GM18505 (cell line): ENCODE measurements around the gene RPS15.
"Not testable (repeated sequence)": the region's sequence is repeated elsewhere in the genome, so short reads cannot be mapped to it uniquely, and the experiment has no call there.

ENCODE experiments used
- ATAC-seq: cut with Tn5 transposase; IDR thresholded peaks from one replicate; pipeline ENCODE4 v1.9.1; 2021; ENCODE audit not compliant: unreplicated experiment
- POLR2A ChIP-seq: IDR thresholded peaks from 4 replicates; pipeline ENCODE4 v1.6.1; 2011; ENCODE audit warnings: borderline replicate concordance; ENCODE audit not compliant: insufficient read depth, insufficient read length; ENCODE audit errors: extremely low read depth

RPS15 gene

GRCh38 chr19:1418496-1418775 is 19.8 kb upstream of the RPS15 start:
- TF ChIP-seq POLR2A: no peak
- ATAC-seq: no peak

- no peak for TF ChIP-seq POLR2A
- no peak for ATAC-seq
Measured at GRCh38 chr19:1418951-1419738, 19.1 kb upstream of the RPS15 start.

- not testable (repeated sequence) for ATAC-seq
Measured at GRCh38 chr19:1420085-1420484, 18.1 kb upstream of the RPS15 start.

GRCh38 chr19:1420590-1420989 is 17.6 kb upstream of the RPS15 start:
- no peak for TF ChIP-seq POLR2A
- ATAC-seq: no peak

- no peak for TF ChIP-seq POLR2A
- no peak for ATAC-seq
Measured at GRCh38 chr19:1421218-1421957, 16.8 kb upstream of the RPS15 start.

- no peak for ATAC-seq
- no peak for TF ChIP-seq POLR2A
Measured at GRCh38 chr19:1421958-1422305, 16.3 kb upstream of the RPS15 start.

GRCh38 chr19:1422360-1422759 is 15.8 kb upstream of the RPS15 start:
- no peak for ATAC-seq
- TF ChIP-seq POLR2A: no peak

- ATAC-seq: no peak
- TF ChIP-seq POLR2A: no peak
Measured at GRCh38 chr19:1422943-1423342, 15.3 kb upstream of the RPS15 start.

GRCh38 chr19:1423436-1424191 is 14.6 kb upstream of the RPS15 start:
- ATAC-seq: no peak
- TF ChIP-seq POLR2A: no peak

GRCh38 chr19:1424192-1424955 is 13.8 kb upstream of the RPS15 start:
- TF ChIP-seq POLR2A: no peak
- no peak for ATAC-seq

- peak; percentile 25 for TF ChIP-seq POLR2A
- ATAC-seq: no peak
Measured at GRCh38 chr19:1425102-1425837, 12.9 kb upstream of the RPS15 start.

GRCh38 chr19:1425902-1426301 is 12.3 kb upstream of the RPS15 start:
- no peak for TF ChIP-seq POLR2A
- no peak for ATAC-seq

GRCh38 chr19:1426736-1427135 is 11.5 kb upstream of the RPS15 start:
- ATAC-seq: no peak
- TF ChIP-seq POLR2A: no peak
